C4-2B (cell line): Measurements from ENCODE around the gene LDB3.

ENCODE experiments used
- ZFX ChIP-seq: fragments of 450-650 bp; IDR thresholded peaks from 2 replicates; pipeline ENCODE4 v1.6.1; 2017
- TF ChIP-seq, protein P1 (sequence below): fragments of 450-650 bp; conservative IDR thresholded peaks from 2 replicates; pipeline ENCODE4 v1.5.1; 2017; ENCODE audit warnings: mild to moderate bottlenecking

DNA sequence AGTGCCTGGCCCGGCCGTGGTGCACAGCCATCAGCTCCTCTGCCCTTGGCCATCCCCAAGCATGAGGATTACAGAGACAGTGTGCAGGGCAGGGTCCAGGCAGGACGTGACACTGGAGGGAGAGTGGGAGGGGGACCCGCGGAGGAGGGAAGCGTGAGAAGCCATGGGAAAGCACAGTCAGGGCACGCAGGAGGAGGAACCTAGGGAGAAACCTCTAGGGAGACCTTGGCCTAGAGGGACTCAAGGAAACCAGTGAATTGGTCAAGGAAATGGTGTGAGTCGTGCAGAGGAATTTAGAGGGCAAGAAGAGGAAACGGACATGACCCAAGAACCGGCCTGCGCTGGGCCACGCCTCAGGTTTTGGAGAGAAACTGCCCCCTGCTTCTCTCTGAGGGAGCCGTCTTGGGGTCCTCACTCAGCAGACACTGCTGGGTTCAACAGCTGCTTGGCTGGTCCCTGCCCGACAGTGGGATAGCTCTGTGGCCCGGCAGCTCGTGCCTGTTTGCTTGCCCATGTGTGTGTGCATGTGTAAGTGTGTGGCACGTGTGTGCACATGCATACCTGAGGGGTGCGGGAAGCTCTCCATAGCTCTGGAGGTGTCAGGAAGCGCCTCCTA is 10.8 kb upstream of the LDB3 start:
- TF ChIP-seq, protein P1, sequence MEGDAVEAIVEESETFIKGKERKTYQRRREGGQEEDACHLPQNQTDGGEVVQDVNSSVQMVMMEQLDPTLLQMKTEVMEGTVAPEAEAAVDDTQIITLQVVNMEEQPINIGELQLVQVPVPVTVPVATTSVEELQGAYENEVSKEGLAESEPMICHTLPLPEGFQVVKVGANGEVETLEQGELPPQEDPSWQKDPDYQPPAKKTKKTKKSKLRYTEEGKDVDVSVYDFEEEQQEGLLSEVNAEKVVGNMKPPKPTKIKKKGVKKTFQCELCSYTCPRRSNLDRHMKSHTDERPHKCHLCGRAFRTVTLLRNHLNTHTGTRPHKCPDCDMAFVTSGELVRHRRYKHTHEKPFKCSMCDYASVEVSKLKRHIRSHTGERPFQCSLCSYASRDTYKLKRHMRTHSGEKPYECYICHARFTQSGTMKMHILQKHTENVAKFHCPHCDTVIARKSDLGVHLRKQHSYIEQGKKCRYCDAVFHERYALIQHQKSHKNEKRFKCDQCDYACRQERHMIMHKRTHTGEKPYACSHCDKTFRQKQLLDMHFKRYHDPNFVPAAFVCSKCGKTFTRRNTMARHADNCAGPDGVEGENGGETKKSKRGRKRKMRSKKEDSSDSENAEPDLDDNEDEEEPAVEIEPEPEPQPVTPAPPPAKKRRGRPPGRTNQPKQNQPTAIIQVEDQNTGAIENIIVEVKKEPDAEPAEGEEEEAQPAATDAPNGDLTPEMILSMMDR = no peak
- TF ChIP-seq ZFX = no peak
